ENCODE data around the gene SCARF1.

GRCh38 chr17:1625581-1625980 is 20.0 kb downstream of the SCARF1 start:
- TF ChIP-seq POLR2A (IDR thresholded peaks at IDR 0.05; ENCODE audit: low read depth, low read length): no peak
- no peak for TF ChIP-seq POLR2AphosphoS5 (IDR thresholded peaks at IDR 0.05; ENCODE audit: low read depth, low read length)
- no peak for TF ChIP-seq TAF1 (IDR thresholded peaks at IDR 0.05; ENCODE audit: low read depth, low read length)
- no peak for TF ChIP-seq SPI1 (IDR thresholded peaks at IDR 0.05; ENCODE audit: low read depth, low read length)
- TF ChIP-seq PAX5 (IDR thresholded peaks at IDR 0.05; ENCODE audit: insufficient read depth, low read length, severe bottlenecking): no peak
- TF ChIP-seq POU2F2 (IDR thresholded peaks at IDR 0.05; ENCODE audit: low read depth, low read length): no peak
